GM18505 (cell line): ENCODE results near the gene SMKR1.
"Not testable (repeated sequence)": the region's sequence is repeated elsewhere in the genome, so short reads cannot be mapped to it uniquely, and the experiment has no call there.

Experiments
- ATAC-seq: cut with Tn5 transposase; IDR thresholded peaks from one replicate; pipeline ENCODE4 v1.9.1; 2021; ENCODE audit not compliant: unreplicated experiment
- POLR2A ChIP-seq: IDR thresholded peaks from 4 replicates; pipeline ENCODE4 v1.6.1; 2011; ENCODE audit warnings: borderline replicate concordance; ENCODE audit not compliant: insufficient read depth, insufficient read length; ENCODE audit errors: extremely low read depth

The SMKR1 gene

GRCh38 chr7:129471402-129471827 lies 30.9 kb upstream of the SMKR1 start:
- no peak for TF ChIP-seq POLR2A
- no peak for ATAC-seq

- not testable (repeated sequence) for ATAC-seq
Measured at GRCh38 chr7:129475931-129476330, 26.4 kb upstream of the SMKR1 start.

GRCh38 chr7:129476398-129476797 lies 25.9 kb upstream of the SMKR1 start:
- not testable (repeated sequence) for ATAC-seq

- no peak for TF ChIP-seq POLR2A
- no peak for ATAC-seq
Measured at GRCh38 chr7:129479831-129480230, 22.5 kb upstream of the SMKR1 start.

- ATAC-seq = no peak
- TF ChIP-seq POLR2A = no peak
Measured at GRCh38 chr7:129480674-129481363, 21.5 kb upstream of the SMKR1 start.

GRCh38 chr7:129481376-129481775 lies 21.0 kb upstream of the SMKR1 start:
- not testable (repeated sequence) for ATAC-seq

- TF ChIP-seq POLR2A = no peak
- no peak for ATAC-seq
Measured at GRCh38 chr7:129482781-129483180, 19.6 kb upstream of the SMKR1 start.

- TF ChIP-seq POLR2A = no peak
- no peak for ATAC-seq
Measured at GRCh38 chr7:129489491-129489890, 12.8 kb upstream of the SMKR1 start.

- no peak for ATAC-seq
- no peak for TF ChIP-seq POLR2A
Measured at GRCh38 chr7:129492391-129492790, 9.9 kb upstream of the SMKR1 start.

GRCh38 chr7:129493555-129493954 lies 8.8 kb upstream of the SMKR1 start:
- TF ChIP-seq POLR2A = no peak
- ATAC-seq = no peak

- no peak for TF ChIP-seq POLR2A
- peak; percentile 68 for ATAC-seq
Measured at GRCh38 chr7:129494041-129494440, 8.3 kb upstream of the SMKR1 start.

GRCh38 chr7:129495987-129496386 lies 6.3 kb upstream of the SMKR1 start:
- TF ChIP-seq POLR2A = no peak
- no peak for ATAC-seq

- ATAC-seq = no peak
- no peak for TF ChIP-seq POLR2A
Measured at GRCh38 chr7:129496653-129497052, 5.7 kb upstream of the SMKR1 start.

GRCh38 chr7:129497156-129497555 lies 5.2 kb upstream of the SMKR1 start:
- ATAC-seq = no peak
- TF ChIP-seq POLR2A = no peak

GRCh38 chr7:129498021-129498420 lies 4.3 kb upstream of the SMKR1 start:
- ATAC-seq = no peak
- TF ChIP-seq POLR2A = no peak

- TF ChIP-seq POLR2A = no peak
- no peak for ATAC-seq
Measured at GRCh38 chr7:129499999-129500398, 2.3 kb upstream of the SMKR1 start.
